ENCODE data around the gene CD1C.

The CD1C gene

GRCh38 chr1:158323866-158324265 is 34.1 kb downstream of the CD1C start:
- no peak overlapping the region for H3K4me2 ChIP-seq (ENCODE audit: insufficient read depth, low read length)
- peaks cover 30% of the 10 kb centered on the region for H3K9me3 ChIP-seq (ENCODE audit: insufficient read depth, low read length, severe bottlenecking)
- H3K36me3 ChIP-seq (ENCODE audit: insufficient read depth, low read length): peaks cover 34% of the 10 kb centered on the region
- TF ChIP-seq CTCF (IDR thresholded peaks at IDR 0.05; ENCODE audit: borderline replicate concordance, extremely low read depth, low read length, poor library complexity, severe bottlenecking) (no peak), EZH2 (IDR thresholded peaks at IDR 0.05; ENCODE audit: borderline replicate concordance, low read depth, low read length, severe bottlenecking) (no peak)
- no peak overlapping the region for H2AFZ ChIP-seq (ENCODE audit: low read depth, low read length)
- no peaks in the 10 kb centered on the region for H3K27me3 ChIP-seq (ENCODE audit: insufficient read depth, low read length, poor library complexity)
- peaks cover 29% of the 10 kb centered on the region for H3K79me2 ChIP-seq (ENCODE audit: insufficient read depth, low read length)
- no peak for DNase-seq
- no peaks in the 10 kb centered on the region for H4K20me1 ChIP-seq (ENCODE audit: insufficient read depth, low read length)
- H3K4me1 ChIP-seq (ENCODE audit: insufficient read depth, low read length): peaks cover 32% of the 10 kb centered on the region
- H3K9ac ChIP-seq (ENCODE audit: low read depth, low read length): no peak overlapping the region
- ATAC-seq (ENCODE audit: insufficient read depth, low read depth): peak; percentile 2; the same call in 1 of the 3 replicates
- peak overlapping the region; percentile 57; the same call in 1 of the 2 replicates for H3K27ac ChIP-seq (ENCODE audit: low read length)
- H3K4me3 ChIP-seq (ENCODE audit: low read depth in 1 of 2, low read length in 2 of 2): no peak overlapping the region

GRCh38 chr1:158324395-158324794 is 34.7 kb downstream of the CD1C start:
- Histone ChIP-seq H2AFZ (ENCODE audit: low read depth, low read length) (no peak overlapping the region), H3K4me2 (ENCODE audit: insufficient read depth, low read length) (no peak overlapping the region), H3K27me3 (ENCODE audit: insufficient read depth, low read length, poor library complexity) (no peaks in the 10 kb centered on the region), H3K36me3 (ENCODE audit: insufficient read depth, low read length) (peaks cover 39% of the 10 kb centered on the region), H3K79me2 (ENCODE audit: insufficient read depth, low read length) (peaks cover 34% of the 10 kb centered on the region), H3K9me3 (ENCODE audit: insufficient read depth, low read length, severe bottlenecking) (peaks cover 30% of the 10 kb centered on the region), H3K9ac (ENCODE audit: low read depth, low read length) (no peak overlapping the region), H3K4me3 (ENCODE audit: low read depth in 1 of 2, low read length in 2 of 2) (no peak overlapping the region), H3K27ac (ENCODE audit: low read length) (0 out of 2 replicates have a peak overlapping the region, but pooled peaks have one; percentile 57), H3K4me1 (ENCODE audit: insufficient read depth, low read length) (peaks cover 37% of the 10 kb centered on the region), H4K20me1 (ENCODE audit: insufficient read depth, low read length) (no peaks in the 10 kb centered on the region)
- ATAC-seq (ENCODE audit: insufficient read depth, low read depth) (no peak), DNase-seq (no peak)
- TF ChIP-seq EZH2 (IDR thresholded peaks at IDR 0.05; ENCODE audit: borderline replicate concordance, low read depth, low read length, severe bottlenecking) (no peak), CTCF (IDR thresholded peaks at IDR 0.05; ENCODE audit: borderline replicate concordance, extremely low read depth, low read length, poor library complexity, severe bottlenecking) (no peak)

DNA sequence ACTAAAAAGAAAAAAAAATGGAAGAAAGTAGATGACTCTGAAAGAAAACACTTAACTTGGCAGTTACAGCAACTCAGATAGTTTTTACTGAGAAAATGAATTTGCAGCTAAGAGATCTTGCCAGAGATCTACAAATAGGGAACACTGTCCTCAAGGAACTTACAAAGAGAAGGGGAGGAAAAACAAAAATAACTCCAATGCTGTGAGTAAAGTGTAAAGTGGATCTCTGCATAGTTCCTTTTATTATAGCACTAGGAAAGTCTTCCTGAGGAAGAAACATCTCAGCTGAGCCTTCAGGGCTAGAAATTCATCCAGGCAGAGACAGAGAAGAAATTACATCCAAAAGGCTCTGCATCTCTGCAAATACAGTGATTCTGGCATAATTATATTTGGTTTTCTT is 37.8 kb downstream of the CD1C start:
- Histone ChIP-seq H3K79me2 (ENCODE audit: insufficient read depth, low read length) (peaks cover 65% of the 10 kb centered on the region), H3K36me3 (ENCODE audit: insufficient read depth, low read length) (peaks cover 48% of the 10 kb centered on the region), H4K20me1 (ENCODE audit: insufficient read depth, low read length) (no peaks in the 10 kb centered on the region), H3K4me3 (ENCODE audit: low read depth in 1 of 2, low read length in 2 of 2) (peak overlapping the region; percentile 49 to 66; a peak in 3 of 4 replicates), H3K4me1 (ENCODE audit: insufficient read depth, low read length) (peaks cover 30% of the 10 kb centered on the region), H3K27me3 (ENCODE audit: insufficient read depth, low read length, poor library complexity) (no peaks in the 10 kb centered on the region), H3K4me2 (ENCODE audit: insufficient read depth, low read length) (peak overlapping the region; percentile 66), H2AFZ (ENCODE audit: low read depth, low read length) (no peak overlapping the region), H3K9ac (ENCODE audit: low read depth, low read length) (peak overlapping the region; percentile 80), H3K9me3 (ENCODE audit: insufficient read depth, low read length, severe bottlenecking) (peaks cover 11% of the 10 kb centered on the region), H3K27ac (ENCODE audit: low read length) (peak overlapping the region; percentile 100)
- TF ChIP-seq CTCF (IDR thresholded peaks at IDR 0.05; ENCODE audit: borderline replicate concordance, extremely low read depth, low read length, poor library complexity, severe bottlenecking) (no peak), EZH2 (IDR thresholded peaks at IDR 0.05; ENCODE audit: borderline replicate concordance, low read depth, low read length, severe bottlenecking) (no peak)
- ATAC-seq (ENCODE audit: insufficient read depth, low read depth) (no peak), DNase-seq (no peak)
